ENCODE data around the gene ASB11.
A peak's percentile ranks its signal among the peaks of the same experiment; 100 is the strongest.

Gene ASB11

GRCh38 chrX:15277604-15278003 is 37.8 kb downstream of the ASB11 start:
- H3K27ac ChIP-seq: no peak overlapping the region
- TF ChIP-seq CTCF (conservative IDR thresholded peaks at IDR 0.05): no peak

GRCh38 chrX:15274946-15275345 is 40.5 kb downstream of the ASB11 start:
- no peak overlapping the region for H3K27ac ChIP-seq
- TF ChIP-seq CTCF (conservative IDR thresholded peaks at IDR 0.05): no peak

GRCh38 chrX:15273275-15273674 is 42.2 kb downstream of the ASB11 start:
- peak overlapping the region; percentile 72 for H3K27ac ChIP-seq

- peak overlapping the region; percentile 72 for H3K27ac ChIP-seq
- TF ChIP-seq CTCF (conservative IDR thresholded peaks at IDR 0.05): no peak
Observed at GRCh38 chrX:15271757-15272156, 43.7 kb downstream of the ASB11 start.

- H3K27ac ChIP-seq: peak within 1 kb of the TSS; percentile 72
- TF ChIP-seq CTCF (conservative IDR thresholded peaks at IDR 0.05): no peak
Observed at GRCh38 chrX:15269618-15270521, 45.6 kb downstream of the ASB11 start, which contains the start of gene ASB9. ASB9 (minus strand) TSS chrX:15270083; CDS start chrX:15269874, 209 bp downstream.

- TF ChIP-seq CTCF (conservative IDR thresholded peaks at IDR 0.05): no peak
- H3K27ac ChIP-seq: peak overlapping the region; percentile 72
Observed at GRCh38 chrX:15269120-15269519, 46.3 kb downstream of the ASB11 start.

- H3K27ac ChIP-seq: no peak overlapping the region
- TF ChIP-seq CTCF (conservative IDR thresholded peaks at IDR 0.05): no peak
Observed at GRCh38 chrX:15254852-15255251, 60.6 kb downstream of the ASB11 start.

GRCh38 chrX:15245896-15246295 is 69.5 kb downstream of the ASB11 start:
- H3K27ac ChIP-seq: no peak overlapping the region; the same call in 1 of the 2 replicates
- TF ChIP-seq CTCF (conservative IDR thresholded peaks at IDR 0.05): no peak
